ES-I3 (cell line): ENCODE measurements around the gene SEC16B.

ENCODE experiments used
- H3K36me3 ChIP-seq: 2 replicates; pipeline ENCODE4 v1.6.1; 2013; ENCODE audit warnings: mild to moderate bottlenecking, low read length, control low read depth, moderate library complexity; ENCODE audit not compliant: insufficient read depth
- H3K4me1 ChIP-seq: 2 replicates; pipeline ENCODE4 v1.6.1; 2013; ENCODE audit warnings: mild to moderate bottlenecking, control low read depth, low read length; ENCODE audit not compliant: insufficient read depth
- H3K9ac ChIP-seq: 2 replicates; pipeline ENCODE4 v1.6.1; 2013; ENCODE audit warnings: low read depth, mild to moderate bottlenecking, low read length, moderate library complexity
- H3K9me3 ChIP-seq: 2 replicates; pipeline ENCODE4 v1.6.1; 2013; ENCODE audit warnings: mild to moderate bottlenecking, low read length, moderate library complexity; ENCODE audit not compliant: control insufficient read depth, insufficient read depth

SEC16B gene

DNA sequence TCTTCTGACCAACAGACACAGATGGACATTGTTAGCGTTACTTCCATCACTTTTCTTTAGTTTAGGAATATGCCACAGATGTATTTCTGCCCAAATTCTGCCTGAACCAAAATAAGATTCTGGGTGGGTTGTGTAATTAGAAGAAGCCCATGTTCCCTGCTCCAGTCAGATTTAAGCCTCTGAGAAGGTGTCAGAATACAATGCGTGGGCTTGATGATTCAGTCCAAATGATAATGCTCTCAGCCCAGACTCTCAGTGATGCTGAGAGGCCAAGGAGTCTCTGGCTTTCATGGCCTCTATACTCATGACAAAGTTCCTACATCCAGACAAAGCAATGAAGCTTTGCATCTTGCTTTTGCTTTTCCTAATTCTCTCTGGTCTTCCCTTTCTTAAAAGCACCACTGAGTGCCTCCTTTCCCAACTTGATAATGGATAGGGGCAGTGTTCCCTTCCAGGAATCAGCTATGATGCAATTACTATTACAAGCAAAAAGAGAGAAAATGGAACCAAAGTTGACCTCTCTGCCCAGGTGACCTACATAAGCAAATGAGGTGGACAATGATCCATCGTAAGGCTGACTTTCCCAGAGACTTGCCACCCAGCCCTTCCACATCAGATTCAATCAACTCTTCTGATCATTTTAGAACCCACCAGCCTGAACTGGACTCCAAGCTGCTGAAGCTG lies 8.8 kb downstream of the SEC16B start:
- H3K36me3 ChIP-seq: no peaks in the 10 kb centered on the region
- H3K9ac ChIP-seq: no peak overlapping the region
- peaks cover 18% of the 10 kb centered on the region for H3K4me1 ChIP-seq
- H3K9me3 ChIP-seq: no peaks in the 10 kb centered on the region

DNA sequence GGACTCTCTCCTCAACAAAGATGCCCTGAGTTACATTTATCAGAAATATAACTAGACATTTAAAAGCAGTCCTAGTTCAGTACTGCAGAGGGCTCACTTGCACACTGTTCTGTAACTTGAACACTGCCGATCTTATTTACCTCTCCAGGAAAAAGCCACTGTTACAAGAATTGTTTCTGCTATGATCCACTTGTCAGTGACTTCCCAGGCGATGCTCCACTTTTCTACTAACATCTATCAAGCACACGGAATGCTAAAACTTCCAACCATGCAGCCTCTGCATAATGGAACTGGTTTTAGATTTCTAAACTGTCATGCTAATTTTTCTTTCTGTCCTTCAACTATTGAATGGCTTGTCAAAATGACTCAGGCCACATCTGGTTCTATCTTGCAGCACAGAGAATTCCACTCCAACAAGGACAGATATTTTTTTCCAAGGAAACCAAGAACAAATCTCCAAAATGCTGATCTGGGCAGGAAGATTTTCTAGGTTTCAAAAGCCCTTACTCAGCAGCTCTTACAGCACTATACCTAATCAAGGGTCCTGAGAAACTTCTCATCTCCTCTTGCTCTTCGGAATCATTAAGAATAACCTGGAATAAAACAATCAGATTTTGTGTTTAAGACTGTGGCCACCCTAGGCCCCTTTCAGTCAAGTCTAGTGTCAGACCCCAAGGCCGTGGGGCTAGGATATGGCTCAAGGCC lies 9.9 kb downstream of the SEC16B start:
- H3K9me3 ChIP-seq: no peaks in the 10 kb centered on the region
- H3K4me1 ChIP-seq: peaks cover 18% of the 10 kb centered on the region
- H3K9ac ChIP-seq: no peak overlapping the region
- no peaks in the 10 kb centered on the region for H3K36me3 ChIP-seq

DNA sequence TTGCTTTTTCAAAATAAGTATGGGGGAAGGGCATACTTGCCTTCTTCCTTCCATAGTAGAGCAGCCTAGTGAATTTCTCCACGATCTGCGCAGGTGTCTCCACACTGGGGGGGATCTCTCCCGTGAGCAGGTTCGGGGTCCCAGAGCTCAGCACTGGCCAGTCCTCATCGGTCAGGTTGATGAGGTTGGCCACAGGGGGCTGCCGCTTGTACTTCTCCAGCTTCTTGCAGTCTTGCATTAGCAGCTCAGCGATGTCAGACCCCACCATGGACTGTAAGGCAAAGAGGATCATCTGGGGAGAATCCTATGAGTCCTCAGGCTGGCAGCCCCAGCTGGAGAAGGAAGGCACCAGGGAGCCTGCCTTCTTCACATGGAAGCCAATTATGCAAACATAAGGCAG lies 11.8 kb downstream of the SEC16B start:
- Histone ChIP-seq H3K4me1 (peaks cover 18% of the 10 kb centered on the region), H3K9ac (no peak overlapping the region), H3K36me3 (no peaks in the 10 kb centered on the region), H3K9me3 (no peaks in the 10 kb centered on the region)

DNA sequence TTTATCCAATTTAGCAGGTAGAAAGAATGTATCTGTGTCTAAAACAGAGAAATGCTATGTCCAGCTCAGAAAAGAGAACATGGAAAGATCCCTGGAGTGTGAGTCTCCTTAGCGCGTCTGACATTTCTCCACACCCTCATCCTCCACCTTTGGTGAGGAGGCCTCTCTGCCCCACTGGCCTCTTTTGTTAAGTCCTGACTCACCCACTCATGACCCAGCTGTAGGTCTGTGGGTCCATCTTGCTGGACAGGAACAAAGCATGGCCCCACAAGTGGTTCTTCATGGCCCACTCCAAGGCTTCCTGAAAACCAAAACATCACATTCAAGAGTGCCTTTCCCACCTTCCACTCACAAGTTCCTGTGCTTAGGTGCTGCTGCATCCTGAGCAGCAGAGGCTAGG lies 15.8 kb downstream of the SEC16B start:
- H3K9ac ChIP-seq: no peak overlapping the region
- H3K36me3 ChIP-seq: no peaks in the 10 kb centered on the region
- H3K9me3 ChIP-seq: no peaks in the 10 kb centered on the region
- 0 out of 2 replicates have a peak, but pooled peaks cover under 1% of the 10 kb centered on the region for H3K4me1 ChIP-seq

DNA sequence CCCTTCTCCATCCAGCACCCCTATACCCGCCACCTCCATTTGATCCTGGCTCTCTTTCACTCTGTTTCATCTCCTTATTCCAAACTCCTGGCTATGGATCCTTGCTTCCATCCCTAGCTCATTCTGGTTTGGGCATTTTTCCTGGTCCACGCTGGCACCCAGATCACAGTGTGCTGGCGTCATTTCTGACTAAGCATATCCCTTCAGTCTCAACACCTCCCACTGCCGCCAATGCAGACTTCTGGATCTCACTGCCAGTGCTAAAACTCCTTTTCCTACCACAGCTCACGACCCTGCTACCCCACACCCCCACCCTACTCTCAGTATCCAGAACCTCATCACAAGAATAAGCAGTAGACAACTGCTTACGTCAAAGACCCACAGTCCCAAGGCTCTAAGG lies 16.3 kb downstream of the SEC16B start:
- Histone ChIP-seq H3K9me3 (no peaks in the 10 kb centered on the region), H3K36me3 (no peaks in the 10 kb centered on the region), H3K4me1 (no peaks in the 10 kb centered on the region), H3K9ac (no peak overlapping the region)

DNA sequence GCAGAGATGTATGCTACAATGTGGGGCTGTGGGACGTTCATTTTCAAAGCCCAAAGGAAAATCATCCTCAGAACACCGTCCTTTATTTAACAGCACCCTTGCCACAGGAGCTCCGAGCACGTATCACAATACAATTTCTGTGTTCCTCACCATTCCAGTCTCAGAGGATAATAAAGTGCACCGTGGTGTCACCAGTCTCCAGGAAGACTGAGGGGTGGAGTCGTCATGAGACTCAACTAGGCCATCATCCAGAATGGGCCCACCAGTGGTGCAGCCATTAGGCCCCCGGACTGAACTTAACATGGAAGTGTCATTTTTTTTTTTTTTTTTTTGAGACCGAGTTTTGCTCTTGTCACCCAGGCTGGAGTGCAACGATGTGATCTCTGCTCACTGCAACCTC lies 17.2 kb downstream of the SEC16B start:
- H3K9ac ChIP-seq: no peak overlapping the region
- H3K4me1 ChIP-seq: no peaks in the 10 kb centered on the region
- no peaks in the 10 kb centered on the region for H3K9me3 ChIP-seq
- no peaks in the 10 kb centered on the region for H3K36me3 ChIP-seq

DNA sequence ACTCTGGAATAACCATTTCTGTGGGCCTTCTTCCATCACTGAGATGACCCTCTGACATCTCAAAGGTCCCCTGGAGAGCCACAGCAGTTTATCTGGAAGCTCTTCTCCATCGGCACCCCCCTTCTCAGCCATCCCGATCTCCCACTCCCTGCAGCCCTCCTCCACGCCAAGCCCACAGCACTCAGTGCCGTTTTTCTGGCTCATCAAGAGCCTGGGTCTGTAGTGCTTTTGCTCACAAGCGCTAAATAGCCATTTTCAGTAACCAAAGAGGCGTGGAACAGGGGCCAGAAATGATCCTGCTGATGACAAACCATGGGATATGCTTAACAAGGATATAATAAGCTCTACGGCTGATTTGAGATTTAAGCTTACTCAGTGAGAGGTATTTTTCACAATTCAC lies 17.6 kb downstream of the SEC16B start:
- H3K9ac ChIP-seq: no peak overlapping the region
- H3K36me3 ChIP-seq: no peaks in the 10 kb centered on the region
- H3K4me1 ChIP-seq: no peaks in the 10 kb centered on the region
- H3K9me3 ChIP-seq: no peaks in the 10 kb centered on the region

DNA sequence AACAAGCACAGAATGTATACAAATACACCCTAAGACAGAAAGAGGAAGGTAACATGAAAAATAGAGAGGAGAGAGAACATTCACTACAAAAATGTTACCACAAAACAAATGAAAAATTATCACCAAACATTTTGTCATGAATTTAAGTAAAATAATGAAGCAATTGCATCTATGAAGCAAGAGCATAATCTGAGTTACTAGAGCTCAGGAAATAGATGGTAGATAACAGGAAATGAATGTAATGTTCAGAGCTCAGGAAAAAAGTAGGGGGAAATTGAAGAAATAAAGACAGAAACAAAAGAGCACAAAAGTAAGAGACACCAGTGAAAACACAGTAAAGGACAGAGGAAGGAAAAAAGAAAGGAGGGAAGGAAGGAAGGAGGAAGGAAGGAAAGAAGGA lies 19.4 kb downstream of the SEC16B start:
- H3K9me3 ChIP-seq: no peaks in the 10 kb centered on the region
- no peaks in the 10 kb centered on the region for H3K36me3 ChIP-seq
- H3K4me1 ChIP-seq: peaks cover 7% of the 10 kb centered on the region; the same call in 1 of the 2 replicates
- no peak overlapping the region for H3K9ac ChIP-seq

DNA sequence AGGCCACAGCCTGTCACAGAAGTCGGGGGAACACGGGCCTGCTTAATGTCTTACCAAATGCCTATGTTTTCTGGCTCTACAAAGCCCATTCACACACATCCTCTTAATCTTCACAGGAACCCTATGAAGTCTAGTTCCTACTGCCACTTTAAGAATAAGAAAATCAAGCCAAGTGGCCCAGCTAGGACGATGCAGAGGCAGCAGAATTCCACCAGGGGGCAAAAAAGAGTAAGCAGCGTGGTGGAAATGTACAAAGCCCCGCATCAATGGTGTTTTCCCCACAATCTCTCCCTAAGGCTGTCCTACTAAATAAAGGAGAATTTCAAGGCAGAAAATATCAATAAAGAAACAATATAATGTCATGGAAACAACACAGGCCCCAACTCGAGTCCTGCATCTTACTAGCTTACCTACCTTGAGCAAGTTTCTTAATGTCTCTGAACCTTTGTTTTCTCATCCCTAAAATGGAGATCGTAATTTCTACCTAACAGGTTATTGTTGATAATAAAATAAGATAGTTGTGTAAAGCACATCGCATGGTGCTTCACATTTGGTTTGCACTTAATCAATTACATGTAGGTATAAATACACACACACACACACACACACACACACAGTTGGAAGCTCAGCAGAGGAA lies 21.4 kb downstream of the SEC16B start:
- peaks cover 7% of the 10 kb centered on the region; the same call in 1 of the 2 replicates for H3K4me1 ChIP-seq
- no peaks in the 10 kb centered on the region for H3K9me3 ChIP-seq
- no peaks in the 10 kb centered on the region for H3K36me3 ChIP-seq
- no peak overlapping the region for H3K9ac ChIP-seq

DNA sequence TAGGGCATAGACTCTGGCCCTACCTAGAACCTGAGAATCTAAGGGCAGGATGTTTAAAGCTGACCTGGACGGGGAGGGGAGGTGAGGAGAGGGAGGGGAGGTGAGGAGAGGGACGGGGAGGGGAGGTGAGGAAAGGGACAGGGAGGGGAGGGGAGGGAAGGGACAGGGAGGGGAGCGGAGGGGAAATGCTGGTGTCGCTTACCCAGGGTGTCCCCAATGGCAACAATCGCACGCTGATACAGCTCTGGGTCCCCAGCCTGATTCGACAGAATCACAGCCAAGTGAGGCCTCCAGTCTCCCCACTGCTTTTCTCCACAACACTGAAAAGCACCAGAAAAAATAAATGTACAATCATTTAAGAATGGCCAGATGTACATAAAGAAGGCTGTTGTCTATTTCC lies 22.2 kb downstream of the SEC16B start:
- no peaks in the 10 kb centered on the region for H3K36me3 ChIP-seq
- no peaks in the 10 kb centered on the region for H3K9me3 ChIP-seq
- peaks cover 7% of the 10 kb centered on the region; the same call in 1 of the 2 replicates for H3K4me1 ChIP-seq
- H3K9ac ChIP-seq: no peak overlapping the region

DNA sequence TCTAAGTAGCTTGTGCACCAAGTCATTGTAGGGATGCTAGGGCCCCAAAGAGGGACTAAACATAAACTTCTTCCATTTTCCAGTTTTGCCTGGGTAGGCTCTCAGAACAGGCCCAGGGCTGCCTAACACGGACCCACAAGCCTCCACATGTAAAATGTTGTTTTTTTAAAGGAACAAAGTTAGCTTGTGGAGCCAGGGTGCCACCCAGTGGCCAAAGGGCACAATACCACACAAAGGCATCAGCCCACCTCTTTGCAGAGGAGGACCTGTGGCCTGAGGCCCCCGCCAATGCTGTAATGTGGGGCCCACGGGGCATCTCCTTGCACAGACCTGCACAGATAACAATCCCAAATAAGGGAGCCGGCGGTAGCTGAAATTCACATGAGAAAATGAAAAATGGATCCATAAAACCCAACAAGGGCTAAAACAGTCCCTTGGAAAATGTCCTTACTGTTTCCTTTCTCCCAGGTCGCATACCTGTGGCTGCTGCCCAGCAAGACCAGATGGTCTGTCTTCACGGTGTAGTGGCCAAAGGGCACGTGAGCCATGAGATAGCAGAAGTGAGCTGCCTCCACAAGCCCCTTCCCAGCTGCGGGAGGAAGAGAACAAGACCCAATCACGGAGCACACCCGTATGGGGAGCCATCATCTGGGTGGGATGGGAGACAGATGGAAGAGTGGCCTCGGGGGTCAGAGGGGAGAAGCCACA lies 23.8 kb downstream of the SEC16B start:
- Histone ChIP-seq H3K36me3 (no peaks in the 10 kb centered on the region), H3K4me1 (peaks cover 7% of the 10 kb centered on the region; the same call in 1 of the 2 replicates), H3K9ac (no peak overlapping the region), H3K9me3 (no peaks in the 10 kb centered on the region)

DNA sequence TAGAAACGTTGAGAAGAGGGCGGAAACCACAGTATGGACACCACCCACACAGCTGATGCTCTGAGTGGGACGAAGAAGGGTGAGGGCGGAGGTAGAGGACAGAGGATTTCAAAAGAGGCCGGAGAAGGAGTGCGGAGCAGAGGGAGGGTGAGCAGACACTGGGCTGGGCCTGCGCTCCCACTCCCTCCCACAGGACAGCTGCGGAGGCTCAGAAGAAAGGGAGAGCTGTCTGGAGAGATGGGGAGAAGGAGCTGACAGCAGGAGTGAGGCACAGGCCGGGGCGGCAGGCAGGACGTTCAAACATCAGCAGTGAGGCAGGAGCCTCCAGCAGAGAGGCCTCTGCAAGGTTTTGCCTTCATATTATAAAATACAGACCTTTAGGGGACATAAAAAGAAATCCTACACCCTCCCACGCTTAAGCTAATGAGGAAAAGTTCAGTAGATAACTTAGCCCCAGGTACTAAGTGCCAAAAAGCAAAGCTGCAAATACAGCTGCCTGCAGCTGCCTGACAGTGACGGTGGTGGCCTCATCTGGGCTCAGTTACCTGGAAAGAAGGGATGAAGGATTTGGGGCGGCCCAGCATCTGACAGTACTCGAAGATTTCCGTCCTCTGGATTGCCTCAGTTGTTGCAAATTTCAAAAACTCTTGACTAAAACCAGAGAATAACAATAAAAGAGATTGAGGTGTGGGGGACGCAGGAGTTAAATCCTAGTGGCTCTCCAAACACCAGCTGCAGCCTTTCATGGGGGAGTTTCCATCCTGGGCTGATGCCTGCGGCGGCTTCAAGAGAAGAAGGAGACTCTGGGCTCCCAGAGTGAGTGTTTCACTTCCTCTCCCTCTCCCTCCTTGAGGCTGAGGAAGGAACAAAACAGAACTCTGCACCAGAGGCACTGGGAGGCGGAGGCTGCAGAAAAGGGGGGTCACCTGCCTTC lies 25.6 kb downstream of the SEC16B start:
- Histone ChIP-seq H3K36me3 (no peaks in the 10 kb centered on the region), H3K4me1 (peaks cover 7% of the 10 kb centered on the region; the same call in 1 of the 2 replicates), H3K9ac (no peak overlapping the region), H3K9me3 (no peaks in the 10 kb centered on the region)

DNA sequence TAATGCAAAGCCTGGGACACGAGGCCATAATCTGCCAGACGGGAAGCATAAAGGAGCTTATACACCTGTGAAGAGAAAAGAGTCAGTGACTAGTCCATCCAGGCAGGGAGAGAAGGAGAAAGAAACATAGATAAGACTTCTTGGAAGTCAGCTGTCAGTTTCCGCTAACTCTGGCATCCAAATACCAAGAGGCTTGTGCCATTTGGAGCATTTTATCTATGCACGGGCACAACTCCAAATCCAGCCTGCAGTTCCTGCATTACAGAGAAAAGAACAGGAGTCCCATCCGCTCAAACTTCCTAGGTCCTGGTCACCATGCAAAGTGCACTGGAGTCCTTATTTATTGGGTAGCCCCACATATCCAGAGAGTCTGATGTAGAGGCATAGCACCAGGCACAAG lies 27.9 kb downstream of the SEC16B start:
- H3K9me3 ChIP-seq: no peaks in the 10 kb centered on the region
- H3K4me1 ChIP-seq: peaks cover 10% of the 10 kb centered on the region; the same call in 1 of the 2 replicates
- H3K9ac ChIP-seq: no peak overlapping the region
- H3K36me3 ChIP-seq: no peaks in the 10 kb centered on the region
